ENCODE data around the gene WWOX. TPM values are rescaled to one million over a fixed set of nuclear protein-coding genes. Genes with fewer than 3 reads are reported as not detected.

The WWOX gene
- total RNA-seq, 1 experiment from 2014 or later, result 15.6 TPM

GRCh38 chr16:78663690-78664089, 564.2 kb downstream of the WWOX start:
- Histone ChIP-seq H3K27me3 (ENCODE audit: insufficient read depth, low read length) (no peaks in the 10 kb centered on the region), H2BK15ac (ENCODE audit: low read depth, low read length) (no peak overlapping the region), H3T11ph (ENCODE audit: low read length) (no peak overlapping the region), H3K79me2 (ENCODE audit: insufficient read depth, low read length) (no peaks in the 10 kb centered on the region), H3K23me2 (ENCODE audit: insufficient read length, low read depth, low read length, poor library complexity, severe bottlenecking) (no peaks in the 10 kb centered on the region), H3K18ac (ENCODE audit: insufficient read length, low read depth, low read length) (no peak overlapping the region), H2BK5ac (ENCODE audit: insufficient read length, low read length) (no peak overlapping the region), H4K5ac (ENCODE audit: insufficient read length, low read depth, low read length) (no peak overlapping the region), H3K4me1 (ENCODE audit: insufficient read depth, low read length) (no peaks in the 10 kb centered on the region), H4K20me1 (ENCODE audit: control insufficient read depth, insufficient read depth, insufficient read length) (no peaks in the 10 kb centered on the region), H3K9me3 (ENCODE audit: control insufficient read depth, low read depth, low read length) (no peaks in the 10 kb centered on the region), H2BK12ac (ENCODE audit: insufficient read length, low read depth, low read length) (no peak overlapping the region), H2AFZ (ENCODE audit: low read length) (no peak overlapping the region), H4K91ac (ENCODE audit: insufficient read length, low read depth, low read length) (no peak overlapping the region), H3K79me1 (ENCODE audit: insufficient read depth, low read depth, low read length, poor library complexity, severe bottlenecking) (no peaks in the 10 kb centered on the region), H3K4ac (ENCODE audit: low read depth, low read length) (no peak overlapping the region), H2BK120ac (ENCODE audit: low read depth, low read length, poor library complexity, severe bottlenecking) (no peak overlapping the region), H3K9ac (ENCODE audit: extremely low read depth, insufficient read length, low read length) (no peak overlapping the region), H3K23ac (ENCODE audit: insufficient read length, low read depth, low read length) (no peak overlapping the region), H3K56ac (ENCODE audit: insufficient read length, low read depth, low read length) (no peak overlapping the region), H3K14ac (ENCODE audit: insufficient read depth, low read length) (no peak overlapping the region), H4K8ac (replicated peaks; ENCODE audit: insufficient read length, low read depth, low read length) (no peak overlapping the region), H3K27ac (ENCODE audit: insufficient read length, low read depth, low read length) (no peak overlapping the region), H3K4me2 (ENCODE audit: insufficient read depth, insufficient read length, low read length) (no peak overlapping the region), H2BK20ac (ENCODE audit: low read depth, low read length, poor library complexity, severe bottlenecking) (no peak overlapping the region), H2AK5ac (ENCODE audit: insufficient read length, low read length) (no peak overlapping the region)
- H3K4me3 Mint-ChIP-seq, result no peak overlapping the region
- no peaks in the 10 kb centered on the region; a peak in 1 of 5 replicates for H3K9me3 Mint-ChIP-seq
- no CpG with 5 or more reads among the region's 5 CpGs for WGBS (ENCODE audit: extremely low coverage, insufficient read length, low lambda C conversion rate)
- no peaks in the 10 kb centered on the region for H3K36me3 Mint-ChIP-seq (ENCODE audit: insufficient read depth in 1 of 3, low read depth in 3 of 3)
- peaks cover 16 to 17% of the 10 kb centered on the region in 2 experiments for H3K4me1 Mint-ChIP-seq
- no peak for DNase-seq
- H3K27me3 Mint-ChIP-seq (ENCODE audit: low read depth), result no peaks in the 10 kb centered on the region
- no peak overlapping the region for H3K27ac Mint-ChIP-seq
- no peak for TF ChIP-seq CTCF (conservative IDR thresholded peaks at IDR 0.05)
